Astrocyte of the hippocampus (primary cell): ENCODE data around the gene TRAF2.

Source experiments
- DNase-seq: peaks from one replicate; pipeline ENCODE4 v3.0.0; 2011; ENCODE audit warnings: low read depth, low spot score

Gene TRAF2

GRCh38 chr9:136847088-136847825 is 39.1 kb upstream of the TRAF2 start:
- DNase-seq: peak; percentile 65

- peak; percentile 81 for DNase-seq
Observed at GRCh38 chr9:136847826-136848392, 38.4 kb upstream of the TRAF2 start.

GRCh38 chr9:136848393-136849037 is 37.8 kb upstream of the TRAF2 start:
- peak; percentile 37 for DNase-seq

GRCh38 chr9:136849038-136849959 is 37.0 kb upstream of the TRAF2 start, which contains the start of gene PHPT1:
TSS of gene PHPT1 (plus strand) at chr9:136849409. CDS start at chr9:136849431, 22 bp downstream.
- DNase-seq: peak; percentile 100

GRCh38 chr9:136849960-136850865 is 36.1 kb upstream of the TRAF2 start:
- DNase-seq: no peak

- DNase-seq: no peak
Observed at GRCh38 chr9:136850866-136851775, 35.2 kb upstream of the TRAF2 start.

GRCh38 chr9:136851941-136852663 is 34.2 kb upstream of the TRAF2 start, which contains the start of gene MAMDC4:
TSS of gene MAMDC4 (plus strand) at chr9:136852346. CDS start at chr9:136852417, 71 bp downstream.
- DNase-seq: no peak

- no peak for DNase-seq
Observed at GRCh38 chr9:136852664-136853595, 33.4 kb upstream of the TRAF2 start.

GRCh38 chr9:136853596-136854112 is 32.7 kb upstream of the TRAF2 start:
- no peak for DNase-seq

- no peak for DNase-seq
Observed at GRCh38 chr9:136854113-136854841, 32.0 kb upstream of the TRAF2 start.

- DNase-seq: no peak
Observed at GRCh38 chr9:136854842-136855460, 31.4 kb upstream of the TRAF2 start.

- no peak for DNase-seq
Observed at GRCh38 chr9:136855461-136856078, 30.7 kb upstream of the TRAF2 start.

GRCh38 chr9:136856079-136856476 is 30.2 kb upstream of the TRAF2 start:
- DNase-seq: no peak

- peak; percentile 6 for DNase-seq
Observed at GRCh38 chr9:136856541-136857141, 29.7 kb upstream of the TRAF2 start.

GRCh38 chr9:136857166-136857565 is 29.1 kb upstream of the TRAF2 start:
- peak; percentile 4 for DNase-seq
